A549 (cell line): Measurements from ENCODE around the gene SPDYE16. TPM values are rescaled to one million over a fixed set of nuclear protein-coding genes. Genes with fewer than 3 reads are reported as not detected.
"Not testable (repeated sequence)": the region's sequence is repeated elsewhere in the genome, so short reads cannot be mapped to it uniquely, and the experiment has no call there.

Experiments
- ATAC-seq, 2 experiments: fragments of 200-7000 bp in 1 of 2; fragments of >200 bp in 1 of 2; cut with Nextera tagmentation in 1 of 2; cut with Tn5 transposase in 1 of 2; 3 replicates each; pipeline versions ENCODE4 v1.8.0 to v1.9.1; 2018 to 2020; ENCODE audit warnings: mild to moderate bottlenecking in 1 of 2, moderate library complexity in 1 of 2
- CTCF ChIA-PET: fragments of 300-600 bp; sonication (Branson Sonifier 250); formaldehyde crosslinking; extraction: SDS; loops from one replicate; lab custom pipeline; 2021; ENCODE audit warnings: antibody characterized with exemption, inconsistent platforms; lab: Yijun Ruan, JAX
- POLR2A ChIA-PET: fragments of 350-600 bp; formaldehyde crosslinking; extraction: SDS; loops from one replicate; lab custom pipeline; 2021; ENCODE audit warnings: antibody characterized with exemption, inconsistent platforms; lab: Yijun Ruan, JAX
- DNase-seq, 2 experiments: peaks; one replicate each; pipeline versions ENCODE4 v3.0.0 to v3.0.0-alpha.2; 2011 to 2016; ENCODE audit warnings: low read depth in 1 of 2, low spot score in 1 of 2
- FAIRE-seq: peaks from 2 replicates; lab custom pipeline; 2011; peaks lifted over from hg19 to GRCh38; lab: Jason Lieb, UNC
- H3K27ac ChIP-seq, 2 experiments: fragments of >200 bp; sonication (Bioruptor Twin); formaldehyde crosslinking; 3 replicates each; pipeline ENCODE4 v1.5.1; 2016 to 2017
- H3K4me1 ChIP-seq: fragments of >200 bp; sonication (Bioruptor Twin); formaldehyde crosslinking; 3 replicates; pipeline ENCODE4 v1.6.1; 2016
- H3K4me2 ChIP-seq: fragments of >200 bp; sonication (Bioruptor Twin); formaldehyde crosslinking; 3 replicates; pipeline ENCODE4 v1.6.1; 2016
- H3K4me3 ChIP-seq: fragments of >200 bp; sonication (Bioruptor Twin); formaldehyde crosslinking; 3 replicates; pipeline ENCODE4 v1.5.1; 2016
- H3K9me3 ChIP-seq: fragments of >200 bp; sonication (Bioruptor Twin); formaldehyde crosslinking; 3 replicates; pipeline ENCODE4 v1.6.1; 2016
- WGBS: methylation state at CpG from one replicate; pipeline ENCODE4 v1.1.6; 2017; ENCODE audit errors: missing lambda C conversion rate; 5-methylcytosine and 5-hydroxymethylcytosine counted together
- polyA plus RNA-seq, 4 experiments: library from polyadenylated mRNA; depleted of rRNA in 3 of 4; stranded (reverse); fragments of >200 nt; fragmentation: RNase III in 1 of 4; extraction: RNeasy Plus Mini Kit Qiagen cat#74134 plus additional on column Dnase treatment in 1 of 4; gene quantifications; 2 replicates in 3 of 4; 3 replicates in 1 of 4; pipeline ENCODE4 v1.2.3, GENCODE V29; 2011 to 2017

Gene SPDYE16
- polyA plus RNA-seq, 2 of the 4 experiments (the other 2 are of a cell fraction): not detected

DNA sequence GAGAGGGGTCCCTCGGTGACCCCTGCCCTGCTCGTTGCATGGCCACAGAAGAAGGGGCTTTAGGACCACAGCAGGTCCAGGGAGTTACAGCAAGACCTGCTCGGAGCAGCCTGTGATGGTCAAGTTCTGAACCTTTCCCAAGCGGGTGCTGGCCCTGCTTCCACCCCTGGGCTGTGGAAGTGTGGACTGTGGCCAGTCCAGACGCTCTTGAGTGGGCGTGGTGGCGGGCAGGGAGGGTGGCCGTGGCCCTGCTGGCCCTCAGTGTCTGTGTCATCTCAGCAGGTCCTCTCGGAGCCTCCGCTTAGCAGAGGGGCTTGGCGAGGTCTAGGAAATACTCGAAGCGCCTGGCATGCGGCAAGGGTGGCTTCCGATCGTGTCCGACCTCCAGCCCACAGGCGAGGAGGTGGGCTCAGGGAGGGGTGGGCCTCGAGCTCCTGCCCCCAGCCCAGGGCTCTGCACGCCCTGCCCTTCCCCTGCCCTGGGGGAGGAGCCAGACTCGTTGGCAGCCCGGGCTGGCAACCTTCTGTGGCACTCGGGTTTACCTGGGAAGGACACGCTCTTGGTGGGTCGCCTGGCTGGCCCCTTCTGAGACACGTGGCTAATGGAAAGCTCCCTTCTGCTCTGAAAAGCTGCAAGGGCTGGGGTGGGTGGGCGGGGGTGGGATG lies 45.0 kb downstream of the SPDYE16 start:
- WGBS: 100% methylated on average over 5 of the region's 27 CpGs
- ATAC-seq, H3K4me2 ChIP-seq, DNase-seq, FAIRE-seq, H3K9me3 ChIP-seq, H3K4me3 ChIP-seq, CTCF ChIA-PET, H3K27ac ChIP-seq, POLR2A ChIA-PET: not testable (repeated sequence)
- peaks cover 11% of the 10 kb centered on the region; the same call in 1 of the 3 replicates for H3K4me1 ChIP-seq

DNA sequence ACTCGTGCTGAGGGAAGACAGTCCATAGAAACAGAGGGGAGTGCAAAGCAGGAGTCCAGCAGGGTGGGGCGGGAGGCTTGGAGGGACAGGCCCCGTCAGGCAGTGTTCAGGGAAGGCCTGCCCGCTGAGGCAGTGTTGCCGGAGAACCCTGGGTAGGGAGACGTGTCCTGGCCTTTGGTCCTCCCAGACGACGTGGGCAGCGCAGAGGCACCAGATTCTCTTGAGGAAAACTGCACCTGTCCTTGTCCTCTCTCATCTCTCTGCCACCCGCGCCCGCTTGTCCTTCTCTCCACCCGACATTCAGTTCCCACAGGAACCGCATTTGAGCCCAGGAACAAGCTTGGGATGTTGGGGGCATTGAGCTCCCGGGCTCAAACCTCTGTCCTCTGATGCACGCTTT lies 47.4 kb downstream of the SPDYE16 start:
- DNase-seq, H3K4me3 ChIP-seq, CTCF ChIA-PET, FAIRE-seq, POLR2A ChIA-PET, H3K9me3 ChIP-seq, H3K4me2 ChIP-seq, H3K27ac ChIP-seq, ATAC-seq, H3K4me1 ChIP-seq: not testable (repeated sequence)
- 93% methylated on average over 12 of the region's 16 CpGs for WGBS

DNA sequence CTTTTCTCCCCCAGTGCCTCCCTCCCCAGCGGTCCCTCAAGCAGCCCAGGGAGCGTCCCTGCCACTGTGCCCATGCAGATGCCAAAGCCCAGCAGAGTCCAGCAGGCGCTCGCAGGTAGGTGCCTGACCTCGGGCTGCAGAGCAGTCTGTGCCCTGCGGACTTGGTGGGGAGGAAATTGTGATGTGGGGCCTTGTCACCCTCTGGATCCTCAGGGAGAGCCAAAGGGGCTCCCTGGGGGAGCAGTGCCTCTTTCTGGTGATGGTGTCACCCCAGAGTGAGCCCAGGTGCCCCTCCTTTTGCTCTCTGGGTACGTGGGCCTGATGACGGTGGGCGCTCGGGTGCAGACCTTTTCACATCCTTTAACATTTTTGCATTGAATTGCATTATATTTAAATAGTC lies 51.0 kb downstream of the SPDYE16 start:
- CTCF ChIA-PET, H3K27ac ChIP-seq, H3K4me3 ChIP-seq, H3K9me3 ChIP-seq, DNase-seq, POLR2A ChIA-PET, FAIRE-seq, H3K4me2 ChIP-seq, ATAC-seq, H3K4me1 ChIP-seq: not testable (repeated sequence)
- 82% methylated on average over 2 of the region's 10 CpGs for WGBS

DNA sequence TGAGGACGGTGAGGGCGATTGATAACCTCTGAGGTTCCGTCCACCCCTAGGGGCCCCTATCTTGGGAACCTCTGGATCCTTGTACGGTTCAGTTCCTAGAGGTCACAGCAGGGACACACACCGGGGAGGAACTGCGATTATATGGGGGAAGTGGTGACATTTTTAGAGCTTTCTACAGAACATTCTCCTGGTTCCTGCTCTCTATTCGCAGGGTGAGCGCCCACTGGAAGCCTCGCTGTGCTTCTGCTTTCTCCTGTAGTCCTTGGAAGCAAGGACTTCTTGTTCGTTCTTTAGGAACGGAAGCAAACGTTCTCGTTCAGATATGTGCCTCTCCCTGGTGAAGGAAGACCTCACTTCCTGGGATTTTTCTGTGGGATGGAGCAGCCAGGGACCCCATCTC lies 55.1 kb downstream of the SPDYE16 start:
- ATAC-seq, DNase-seq, POLR2A ChIA-PET, H3K4me3 ChIP-seq, H3K4me1 ChIP-seq, H3K27ac ChIP-seq, CTCF ChIA-PET, FAIRE-seq, H3K9me3 ChIP-seq, H3K4me2 ChIP-seq: not testable (repeated sequence)
- WGBS: 80% methylated on average over 5 of the region's 13 CpGs

DNA sequence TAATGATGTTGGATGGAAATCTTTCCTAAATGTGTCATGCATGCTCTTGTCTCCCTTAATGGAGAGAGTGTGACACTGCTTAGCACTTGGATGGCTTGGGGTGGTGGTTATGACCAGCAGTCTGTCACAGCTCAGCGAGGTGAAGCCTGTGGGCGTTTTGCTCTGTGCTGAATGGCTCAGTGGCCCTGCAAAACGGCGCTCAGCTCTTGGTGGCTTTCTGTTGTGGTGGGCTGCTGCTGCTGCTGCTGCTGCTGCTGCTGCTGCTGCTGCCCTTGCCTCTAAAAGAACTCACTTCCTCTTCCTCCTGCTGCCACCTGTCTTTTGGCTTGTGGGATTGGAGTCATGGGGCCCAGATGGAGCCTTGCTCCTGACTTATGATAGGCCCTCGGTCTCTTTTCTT lies 56.5 kb downstream of the SPDYE16 start:
- FAIRE-seq, H3K27ac ChIP-seq, H3K4me2 ChIP-seq, DNase-seq, POLR2A ChIA-PET, CTCF ChIA-PET, H3K4me3 ChIP-seq, H3K9me3 ChIP-seq, H3K4me1 ChIP-seq: not testable (repeated sequence)
- WGBS: 96% methylated on average over 3 of the region's 5 CpGs
- ATAC-seq: peak; percentile 31 to 33; a peak in 3 of 6 replicates

DNA sequence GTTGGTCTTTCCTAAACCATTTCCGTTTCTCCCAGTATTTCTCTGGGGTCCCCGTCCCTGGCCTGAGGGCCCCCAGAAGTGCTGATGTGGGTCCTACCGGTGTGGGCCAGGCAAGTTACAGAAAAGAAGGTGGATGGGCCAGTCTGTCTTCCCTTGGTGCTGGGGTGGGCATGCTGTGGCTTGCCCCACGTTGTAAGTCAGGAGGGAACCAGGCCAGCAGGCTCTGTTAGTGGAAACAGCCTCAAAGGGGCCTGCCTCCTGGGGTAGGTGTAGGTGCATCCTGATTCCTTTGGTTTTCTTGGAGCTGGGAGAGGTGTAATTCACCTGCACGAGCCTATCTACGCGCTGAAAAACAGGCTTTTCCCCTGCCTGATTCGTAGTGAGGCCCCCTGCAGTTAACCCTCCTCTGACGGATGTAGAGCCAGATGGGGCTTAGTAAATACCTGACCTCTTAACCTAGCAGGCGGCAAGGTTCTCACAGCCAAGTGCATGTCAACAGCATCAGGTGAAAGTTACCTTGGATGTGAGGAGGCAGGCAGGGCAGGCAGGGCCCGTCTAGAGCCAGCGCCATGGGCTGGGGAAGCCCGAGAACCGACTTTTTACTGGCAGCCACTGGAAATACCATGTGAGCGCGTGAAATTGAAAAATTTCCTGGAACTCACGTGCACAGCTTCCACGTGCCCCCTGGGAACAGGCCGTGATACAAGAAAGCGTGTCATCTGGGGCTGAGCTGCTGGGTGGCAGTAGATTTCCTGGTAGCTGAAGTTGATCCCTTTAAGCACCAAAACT lies 57.1 kb downstream of the SPDYE16 start:
- FAIRE-seq, CTCF ChIA-PET: not testable (repeated sequence)

DNA sequence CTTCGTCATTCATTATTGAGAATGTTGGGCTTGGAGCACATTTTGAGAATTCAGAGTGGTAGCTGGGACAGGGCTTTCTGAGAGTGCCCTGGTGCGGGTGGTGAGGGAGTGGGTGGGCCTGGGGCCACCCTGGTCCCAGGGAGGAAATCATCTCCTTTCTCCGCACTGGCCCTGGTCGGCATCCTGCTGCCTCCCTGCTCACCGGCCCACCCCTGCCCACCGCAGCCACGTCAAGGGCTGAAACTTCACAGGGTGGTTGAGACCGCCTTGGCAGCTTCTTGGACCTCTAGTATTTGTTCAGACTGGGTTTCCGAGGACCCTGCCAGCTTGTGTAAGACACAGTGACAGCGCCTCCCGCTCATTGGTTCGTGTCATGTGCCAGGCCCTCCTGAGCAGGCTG lies 58.6 kb downstream of the SPDYE16 start:
- POLR2A ChIA-PET, FAIRE-seq, H3K4me1 ChIP-seq, H3K27ac ChIP-seq, ATAC-seq, H3K4me2 ChIP-seq, DNase-seq, H3K4me3 ChIP-seq, H3K9me3 ChIP-seq, CTCF ChIA-PET: not testable (repeated sequence)
- no CpG with 5 or more reads among the region's 12 CpGs for WGBS

More for the DNA sequence above, 57.1 kb downstream of the SPDYE16 start:
- ATAC-seq, H3K9me3 ChIP-seq, POLR2A ChIA-PET, H3K4me3 ChIP-seq, H3K4me2 ChIP-seq, H3K27ac ChIP-seq, H3K4me1 ChIP-seq, DNase-seq: not testable (repeated sequence)
- 93% methylated on average over 6 of the region's 20 CpGs for WGBS

DNA sequence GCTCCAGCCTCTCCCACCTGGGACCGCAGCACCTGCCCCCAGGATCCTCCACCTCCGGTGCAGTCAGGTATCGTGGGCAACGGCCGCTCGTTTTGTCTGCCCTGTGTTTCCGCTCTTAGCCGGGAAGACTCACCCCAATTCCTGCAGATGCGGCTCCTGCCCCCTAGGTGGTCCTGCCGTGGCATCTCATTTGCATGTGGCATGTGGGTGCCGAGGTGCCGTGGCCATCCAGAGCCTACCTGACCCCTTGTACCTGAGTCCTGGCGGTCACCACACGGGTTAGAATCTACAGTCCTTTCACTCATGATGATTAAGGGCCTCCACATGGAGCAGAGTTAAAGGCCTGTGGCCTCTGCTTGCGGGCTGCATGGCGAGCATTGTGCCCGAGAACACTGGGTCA lies 60.0 kb downstream of the SPDYE16 start:
- CTCF ChIA-PET, H3K9me3 ChIP-seq, FAIRE-seq: not testable (repeated sequence)

DNA sequence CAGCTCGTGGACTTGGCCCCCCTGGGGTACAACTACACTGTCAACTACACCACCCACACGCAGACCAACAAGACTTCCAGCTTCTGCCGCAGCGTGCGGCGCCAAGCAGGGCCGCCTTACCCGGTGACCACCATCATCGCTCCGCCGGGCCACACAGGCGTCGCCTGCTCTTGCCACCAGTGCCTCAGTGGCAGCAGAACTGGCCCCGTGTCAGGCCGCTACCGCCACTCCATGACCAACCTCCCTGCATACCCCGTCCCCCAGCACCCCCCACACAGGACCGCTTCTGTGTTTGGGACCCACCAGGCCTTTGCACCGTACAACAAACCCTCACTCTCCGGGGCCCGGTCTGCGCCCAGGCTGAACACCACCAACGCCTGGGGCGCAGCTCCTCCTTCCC lies 60.4 kb downstream of the SPDYE16 start:
- H3K4me2 ChIP-seq, H3K9me3 ChIP-seq, H3K4me1 ChIP-seq, POLR2A ChIA-PET, CTCF ChIA-PET, DNase-seq, FAIRE-seq, H3K27ac ChIP-seq, ATAC-seq, H3K4me3 ChIP-seq: not testable (repeated sequence)
- WGBS: 97% methylated on average over 22 of the region's 24 CpGs

More for the DNA sequence above, 60.0 kb downstream of the SPDYE16 start:
- ATAC-seq, POLR2A ChIA-PET, H3K4me2 ChIP-seq, H3K4me1 ChIP-seq, H3K27ac ChIP-seq, DNase-seq, H3K4me3 ChIP-seq: not testable (repeated sequence)
- WGBS: 97% methylated on average over 15 of the region's 17 CpGs
